IPS-20b (cell line): ENCODE results near the gene NSG1.
A peak's percentile ranks its signal among the peaks of the same experiment; 100 is the strongest.

Experiments
- H3K27ac ChIP-seq: one replicate; pipeline ENCODE4 v1.5.1; 2013; ENCODE audit warnings: low read length
- H3K27me3 ChIP-seq: 2 replicates; pipeline ENCODE4 v1.6.1; 2013; ENCODE audit warnings: mild to moderate bottlenecking, low read length, inconsistent platforms; ENCODE audit not compliant: insufficient read depth
- H3K36me3 ChIP-seq: 2 replicates; pipeline ENCODE4 v1.6.1; 2013; ENCODE audit warnings: low read depth, mild to moderate bottlenecking, inconsistent platforms, low read length, moderate library complexity; ENCODE audit not compliant: insufficient read depth
- H3K4me1 ChIP-seq: 2 replicates; pipeline ENCODE4 v1.6.1; 2013; ENCODE audit warnings: mild to moderate bottlenecking, control low read depth, inconsistent platforms, low read length, moderate library complexity; ENCODE audit not compliant: insufficient read depth
- H3K4me3 ChIP-seq: 2 replicates; pipeline ENCODE4 v1.5.1; 2013; ENCODE audit warnings: mild to moderate bottlenecking, low read length, inconsistent platforms
- H3K9ac ChIP-seq: 2 replicates; pipeline ENCODE4 v1.6.1; 2013; ENCODE audit warnings: low read depth, mild to moderate bottlenecking, inconsistent platforms, low read length, moderate library complexity
- H3K9me3 ChIP-seq: 2 replicates; pipeline ENCODE4 v1.6.1; 2013; ENCODE audit warnings: mild to moderate bottlenecking, low read depth, low read length, inconsistent platforms; ENCODE audit not compliant: insufficient read depth

Gene NSG1

DNA sequence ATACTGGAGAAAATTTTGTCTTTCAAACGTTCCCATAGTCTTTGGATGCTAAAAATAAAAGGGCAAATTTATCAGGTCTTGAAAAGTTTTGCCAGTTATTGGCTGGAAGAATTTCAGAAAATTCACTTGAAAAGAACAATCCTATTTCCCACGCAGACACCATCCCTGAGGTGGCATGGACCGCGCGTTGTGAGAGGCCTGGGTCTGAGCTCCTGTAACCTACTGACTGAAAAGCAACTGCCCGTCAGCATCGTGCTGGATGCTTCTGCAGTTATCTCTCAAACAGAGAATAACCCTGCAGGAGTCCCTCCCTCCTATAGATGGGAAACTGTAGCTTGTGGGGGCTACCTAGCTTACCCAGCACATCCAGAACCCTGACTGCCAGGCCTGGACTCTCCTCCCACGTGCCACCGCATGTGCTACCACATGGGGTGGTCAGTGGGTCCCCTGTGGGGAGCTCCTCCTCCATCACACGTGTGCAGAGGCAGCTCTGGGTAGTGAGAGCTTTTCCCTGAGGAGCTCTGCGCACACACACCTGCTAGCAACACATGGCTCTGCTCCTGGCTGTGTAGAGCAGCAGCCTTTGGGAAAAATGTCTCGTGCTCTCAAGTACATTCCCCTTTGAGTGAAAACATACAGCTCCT is 36.1 kb downstream of the NSG1 start:
- H3K27ac ChIP-seq, result no peak overlapping the region
- H3K36me3 ChIP-seq, result peaks cover 32% of the 10 kb centered on the region
- H3K9me3 ChIP-seq, result no peaks in the 10 kb centered on the region
- no peak overlapping the region for H3K4me3 ChIP-seq
- H3K9ac ChIP-seq, result no peak overlapping the region
- peaks cover 36% of the 10 kb centered on the region for H3K4me1 ChIP-seq
- no peaks in the 10 kb centered on the region for H3K27me3 ChIP-seq

DNA sequence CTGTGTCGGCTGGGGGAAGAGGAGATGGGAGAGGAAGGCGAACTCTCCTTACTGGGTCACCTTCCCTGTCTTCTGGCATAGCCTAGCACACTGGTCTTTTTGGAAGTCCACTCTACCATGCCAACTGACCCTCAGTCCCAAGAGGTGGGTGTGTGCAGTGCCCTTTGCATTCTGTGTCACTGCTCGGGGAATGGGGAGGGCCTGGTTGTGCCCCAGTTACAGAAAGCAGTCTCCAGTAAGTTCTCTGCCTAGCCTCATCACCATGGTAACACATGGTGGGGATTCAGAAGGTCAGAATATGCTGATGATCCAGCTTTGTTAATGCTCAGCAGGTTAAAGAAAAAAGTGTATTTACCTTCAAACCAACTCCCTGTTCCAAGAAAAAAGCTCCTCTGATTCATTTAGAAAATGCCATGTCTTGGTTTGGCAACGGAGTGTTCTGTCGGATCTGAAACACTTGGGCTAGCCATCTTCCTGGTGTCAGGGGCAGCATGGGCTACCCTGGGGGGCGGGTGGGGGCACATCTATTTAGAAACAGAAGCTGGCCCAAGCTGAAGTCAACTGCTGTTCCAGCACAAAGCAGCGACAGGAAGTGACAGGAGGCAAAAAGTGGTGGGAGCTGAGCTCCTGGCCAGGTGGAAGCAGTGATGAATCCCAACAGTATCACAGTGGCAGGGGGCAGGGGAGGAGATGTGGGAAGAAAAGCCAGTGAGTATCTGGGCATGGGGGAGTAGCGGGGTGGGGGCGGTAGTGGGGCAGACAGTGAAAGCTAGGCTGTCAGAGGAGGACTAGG is 37.0 kb downstream of the NSG1 start:
- Histone ChIP-seq H3K4me1 (peaks cover 40% of the 10 kb centered on the region), H3K4me3 (peak overlapping the region; percentile 13; the same call in 1 of the 2 replicates), H3K27me3 (no peaks in the 10 kb centered on the region), H3K9ac (no peak overlapping the region), H3K27ac (no peak overlapping the region), H3K9me3 (no peaks in the 10 kb centered on the region), H3K36me3 (peaks cover 23% of the 10 kb centered on the region)

DNA sequence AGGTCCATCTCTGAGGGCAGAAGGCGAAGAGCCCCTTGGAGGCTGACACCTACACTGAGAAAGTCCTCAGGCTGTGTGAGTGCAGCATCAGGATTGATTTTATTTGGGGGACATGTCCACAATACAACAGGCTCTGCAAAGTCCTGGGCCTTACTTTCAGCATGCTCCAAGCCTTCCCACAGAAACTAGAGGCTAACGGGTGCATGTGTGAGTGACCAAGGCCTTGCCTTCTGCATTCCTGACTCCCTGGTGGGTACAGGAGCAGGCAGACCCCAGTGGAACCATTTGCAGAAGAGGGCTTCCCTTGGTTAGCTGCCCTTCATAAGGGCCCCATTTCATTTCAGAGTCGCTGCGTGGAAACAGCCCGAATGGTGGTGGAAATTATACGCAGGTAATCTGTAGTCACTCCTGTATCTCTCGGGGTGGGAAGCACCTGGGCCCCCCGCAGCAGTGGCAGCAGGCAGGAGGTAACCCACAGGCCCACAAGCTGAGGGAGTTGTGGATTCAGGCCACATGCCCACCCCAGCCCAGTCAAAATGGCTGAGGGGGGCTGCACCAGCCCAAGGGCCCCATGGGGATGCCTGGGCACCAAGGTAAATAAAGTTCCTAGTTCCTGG is 37.7 kb downstream of the NSG1 start:
- peaks cover 16% of the 10 kb centered on the region for H3K36me3 ChIP-seq
- no peak overlapping the region for H3K27ac ChIP-seq
- H3K27me3 ChIP-seq, result peaks cover 2% of the 10 kb centered on the region; the same call in 1 of the 2 replicates
- H3K4me3 ChIP-seq, result no peak overlapping the region
- no peaks in the 10 kb centered on the region for H3K9me3 ChIP-seq
- peaks cover 40% of the 10 kb centered on the region for H3K4me1 ChIP-seq
- no peak overlapping the region for H3K9ac ChIP-seq

DNA sequence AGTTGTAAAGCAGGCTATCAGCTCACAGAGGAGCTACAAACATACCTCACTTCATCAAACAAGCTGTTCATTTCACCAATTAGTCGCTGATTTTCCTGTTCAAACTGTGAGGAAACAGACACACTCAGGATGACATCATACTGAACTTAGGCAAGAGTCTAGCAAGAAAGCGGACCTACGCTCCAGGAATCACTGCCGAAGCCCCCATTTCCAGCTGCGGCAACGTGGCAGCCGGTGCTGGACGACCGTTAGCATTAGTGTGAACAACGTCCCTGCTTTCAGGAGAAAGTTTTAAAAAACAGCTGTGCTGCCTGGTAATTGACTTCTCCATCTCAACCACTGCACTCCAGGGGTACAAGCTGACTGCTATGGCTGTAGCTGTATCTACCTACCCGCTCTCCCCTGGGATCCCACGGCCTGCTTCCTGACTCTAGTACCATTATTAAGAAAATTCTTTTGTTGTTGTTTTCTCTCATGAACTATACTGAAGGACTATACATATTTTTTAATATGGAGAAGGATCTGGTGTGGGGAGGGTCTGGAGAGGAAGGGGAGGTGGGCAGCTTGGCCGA is 38.3 kb downstream of the NSG1 start:
- no peak overlapping the region for H3K9ac ChIP-seq
- peaks cover 10% of the 10 kb centered on the region for H3K36me3 ChIP-seq
- peaks cover 5% of the 10 kb centered on the region; the same call in 1 of the 2 replicates for H3K27me3 ChIP-seq
- H3K4me3 ChIP-seq, result no peak overlapping the region
- H3K9me3 ChIP-seq, result no peaks in the 10 kb centered on the region
- peaks cover 40% of the 10 kb centered on the region for H3K4me1 ChIP-seq
- no peak overlapping the region for H3K27ac ChIP-seq

DNA sequence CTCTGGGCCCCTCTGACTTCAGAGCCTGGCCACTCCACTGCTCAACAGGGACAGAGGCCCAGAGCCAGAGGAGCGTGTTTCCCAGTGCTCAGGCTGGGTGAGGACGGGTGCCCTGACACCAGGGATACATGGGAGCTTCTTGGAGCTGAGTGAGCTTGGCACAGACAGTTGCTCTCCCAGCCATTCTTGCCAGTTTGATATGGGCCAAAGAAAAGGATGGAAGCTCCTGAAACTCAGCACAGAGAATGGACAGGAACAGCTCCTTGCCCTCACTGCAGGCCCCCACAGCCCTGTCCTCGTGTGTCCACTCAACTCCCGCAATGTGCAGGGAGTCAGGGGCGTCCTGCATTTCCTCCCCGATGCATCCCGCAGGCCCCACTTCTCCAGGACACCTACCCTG is 38.8 kb downstream of the NSG1 start:
- Histone ChIP-seq H3K4me3 (no peak overlapping the region), H3K27me3 (peaks cover 5% of the 10 kb centered on the region; the same call in 1 of the 2 replicates), H3K4me1 (peaks cover 42% of the 10 kb centered on the region), H3K9ac (no peak overlapping the region), H3K36me3 (peaks cover 5% of the 10 kb centered on the region), H3K9me3 (no peaks in the 10 kb centered on the region), H3K27ac (no peak overlapping the region)

DNA sequence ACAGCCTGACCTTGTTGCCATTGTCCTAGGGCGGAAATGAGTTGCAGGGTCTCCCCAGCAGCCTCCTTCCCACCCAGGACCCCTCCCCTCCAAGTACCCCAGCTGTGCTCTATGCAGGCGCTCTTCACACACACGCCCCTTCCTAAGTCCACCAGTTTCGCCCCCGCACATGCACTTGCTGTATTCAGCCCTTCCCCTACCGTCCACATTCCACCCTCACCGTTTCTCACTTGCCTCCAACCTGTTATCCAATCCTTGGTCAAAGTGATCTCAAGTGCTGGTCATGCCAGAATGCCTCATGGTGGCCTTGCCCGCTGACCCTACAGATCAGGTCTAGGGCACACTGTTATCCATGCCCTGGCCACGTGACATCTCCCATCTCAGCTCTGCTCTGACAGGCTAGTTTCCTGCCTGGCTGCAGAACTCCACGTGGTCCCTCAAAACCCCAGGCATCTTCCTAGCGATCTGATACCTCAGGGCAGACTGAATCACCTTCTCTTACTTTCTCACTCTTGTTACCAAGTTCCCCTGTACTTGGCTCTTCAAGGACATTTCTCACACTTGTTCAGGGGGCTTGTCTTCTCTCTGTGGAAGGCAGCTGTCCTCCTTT is 39.7 kb downstream of the NSG1 start:
- H3K27ac ChIP-seq, result no peak overlapping the region
- no peak overlapping the region for H3K9ac ChIP-seq
- H3K9me3 ChIP-seq, result no peaks in the 10 kb centered on the region
- peaks cover 5% of the 10 kb centered on the region; the same call in 1 of the 2 replicates for H3K27me3 ChIP-seq
- no peaks in the 10 kb centered on the region for H3K36me3 ChIP-seq
- H3K4me1 ChIP-seq, result peaks cover 43% of the 10 kb centered on the region
- H3K4me3 ChIP-seq, result peak overlapping the region; percentile 6; the same call in 1 of the 2 replicates

DNA sequence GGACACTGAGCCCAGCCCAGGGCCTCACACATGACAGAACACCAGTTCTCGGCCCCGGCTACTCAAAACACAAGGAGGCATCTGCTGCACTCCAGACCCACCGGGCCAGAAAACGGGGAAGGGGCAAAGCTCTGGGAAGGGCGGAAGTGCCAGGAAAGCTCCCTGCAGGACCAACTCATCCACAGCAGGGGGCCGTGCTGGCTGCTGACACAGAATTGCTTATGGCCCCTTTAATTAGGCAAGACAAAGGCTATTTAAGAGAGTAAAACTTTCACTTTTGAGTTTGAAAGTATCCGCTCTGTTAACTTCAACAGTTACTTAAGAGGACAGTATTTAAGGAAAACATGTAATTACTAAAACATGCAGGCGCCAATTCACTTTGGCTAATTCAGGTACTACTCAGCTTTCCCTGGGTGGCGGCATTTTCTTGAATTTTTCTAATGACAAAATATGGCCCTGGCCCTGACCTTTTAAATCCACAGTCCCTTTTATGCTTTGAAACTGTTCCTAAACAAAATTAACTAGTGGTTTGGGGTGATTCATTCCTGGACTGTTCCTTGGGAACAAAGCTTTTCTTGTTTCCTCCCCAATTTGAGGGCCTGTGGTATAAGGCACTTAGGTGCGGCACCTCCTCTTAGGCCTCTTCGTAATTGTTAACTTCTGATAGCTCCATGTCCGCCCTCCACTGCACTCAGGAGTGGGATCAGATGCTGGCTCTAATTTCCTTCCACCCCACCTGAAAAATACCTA is 40.4 kb downstream of the NSG1 start:
- H3K27ac ChIP-seq, result no peak overlapping the region
- H3K9ac ChIP-seq, result no peak overlapping the region
- H3K27me3 ChIP-seq, result peaks cover 5% of the 10 kb centered on the region; the same call in 1 of the 2 replicates
- no peaks in the 10 kb centered on the region for H3K36me3 ChIP-seq
- H3K4me1 ChIP-seq, result peaks cover 43% of the 10 kb centered on the region
- peak overlapping the region; percentile 7; the same call in 1 of the 2 replicates for H3K4me3 ChIP-seq
- H3K9me3 ChIP-seq, result no peaks in the 10 kb centered on the region

DNA sequence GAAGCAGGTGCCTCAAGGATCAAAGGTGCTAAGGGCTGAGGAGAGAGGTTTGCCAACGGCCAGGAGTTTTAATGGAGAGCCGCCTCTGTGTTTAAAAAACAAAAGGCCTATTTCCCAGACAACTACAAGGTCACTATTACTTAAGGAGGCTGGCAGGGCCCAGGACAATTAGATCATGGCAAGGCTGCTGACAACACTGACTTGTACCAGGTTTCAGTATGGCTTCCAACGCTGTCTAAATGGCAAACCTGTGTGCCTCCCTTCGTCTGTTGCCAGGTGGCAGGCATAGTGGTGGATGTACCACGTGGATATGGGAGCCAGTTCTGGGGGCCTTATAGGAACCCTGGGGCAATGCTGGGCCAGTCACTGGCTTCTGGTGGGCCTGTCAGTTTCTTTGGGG is 41.0 kb downstream of the NSG1 start:
- Histone ChIP-seq H3K9ac (no peak overlapping the region), H3K27ac (no peak overlapping the region), H3K27me3 (peaks cover 5% of the 10 kb centered on the region; the same call in 1 of the 2 replicates), H3K4me1 (peaks cover 43% of the 10 kb centered on the region), H3K9me3 (no peaks in the 10 kb centered on the region), H3K4me3 (no peak overlapping the region), H3K36me3 (no peaks in the 10 kb centered on the region)

DNA sequence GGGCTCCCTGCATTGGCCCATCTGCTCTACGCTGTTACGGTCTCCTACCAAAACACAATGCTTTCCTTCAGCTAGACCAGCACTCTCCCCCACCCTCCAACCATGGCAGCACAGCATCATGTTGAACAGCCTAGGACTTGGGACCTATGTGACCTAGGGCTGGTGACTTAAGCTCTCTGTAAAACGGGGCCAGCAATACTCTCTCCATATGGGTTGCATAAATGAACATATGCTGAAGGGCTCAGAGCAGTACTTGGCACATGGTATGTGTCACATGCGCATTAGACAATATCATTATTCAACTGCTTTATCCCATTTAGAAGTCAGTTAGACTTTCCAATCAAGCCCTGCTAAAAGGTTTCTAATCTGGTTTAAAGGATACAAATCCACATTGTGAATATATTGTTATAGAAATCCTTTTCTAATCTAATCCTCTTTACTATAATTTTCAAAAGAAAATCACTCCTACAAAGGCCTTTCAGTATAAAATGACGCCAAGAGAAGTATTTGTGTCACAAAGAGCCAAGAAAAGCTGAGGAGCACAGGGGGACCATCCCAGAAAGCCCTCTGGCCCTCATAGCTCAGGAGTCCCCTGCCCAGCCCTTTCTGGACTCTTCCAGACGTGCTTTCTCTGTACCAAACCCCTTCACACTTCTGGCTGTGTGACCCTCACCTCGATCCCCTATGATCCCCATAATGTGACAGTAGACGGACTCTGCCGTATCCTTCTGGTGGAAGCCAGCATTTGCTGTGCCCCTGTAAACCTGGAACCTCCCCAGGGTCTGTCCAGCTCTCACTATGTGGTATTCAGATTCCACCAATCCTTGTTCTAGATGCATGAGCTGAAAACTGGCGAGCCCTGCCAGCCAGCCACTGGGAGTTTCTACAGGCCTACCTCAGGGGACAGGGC is 42.3 kb downstream of the NSG1 start:
- no peaks in the 10 kb centered on the region for H3K36me3 ChIP-seq
- H3K27ac ChIP-seq, result no peak overlapping the region
- H3K4me3 ChIP-seq, result no peak overlapping the region
- no peak overlapping the region for H3K9ac ChIP-seq
- H3K9me3 ChIP-seq, result no peaks in the 10 kb centered on the region
- H3K27me3 ChIP-seq, result peaks cover 5% of the 10 kb centered on the region; the same call in 1 of the 2 replicates
- peaks cover 31% of the 10 kb centered on the region for H3K4me1 ChIP-seq

DNA sequence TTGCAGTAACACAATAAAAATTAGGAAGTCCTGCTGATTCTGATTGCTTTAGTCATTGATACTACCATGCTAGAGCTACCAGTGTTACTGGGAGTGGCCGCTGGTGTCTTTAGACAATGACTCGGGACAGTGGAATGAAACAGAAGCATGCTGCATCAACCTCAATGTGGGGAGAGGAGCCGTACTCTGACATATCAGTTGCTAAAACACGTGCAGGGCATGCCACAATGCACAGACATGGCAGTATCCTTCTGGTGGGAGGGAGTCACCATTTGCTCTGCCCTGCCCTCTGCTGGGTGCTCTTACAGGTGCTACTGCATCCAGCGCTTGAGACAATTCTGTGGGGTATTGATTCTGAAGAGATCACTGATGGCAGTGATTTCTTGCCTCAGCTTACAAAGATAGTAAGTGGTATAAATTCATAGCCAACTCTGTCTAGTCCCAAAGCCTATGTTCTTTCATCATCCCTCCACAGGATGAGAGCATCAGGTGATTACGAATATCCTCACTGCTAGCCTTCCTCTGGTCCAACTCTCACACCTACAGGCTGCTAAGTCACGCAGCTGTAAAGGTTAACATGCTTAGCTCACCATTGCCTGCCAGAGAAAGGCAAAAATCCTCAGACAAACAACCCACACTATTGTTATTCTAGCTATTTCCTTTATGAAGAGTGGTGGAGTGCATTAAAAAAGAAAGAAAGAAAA is 43.7 kb downstream of the NSG1 start:
- Histone ChIP-seq H3K27ac (no peak overlapping the region), H3K9ac (no peak overlapping the region), H3K27me3 (peaks cover 5% of the 10 kb centered on the region; the same call in 1 of the 2 replicates), H3K9me3 (no peaks in the 10 kb centered on the region), H3K4me1 (peaks cover 19% of the 10 kb centered on the region), H3K36me3 (no peaks in the 10 kb centered on the region), H3K4me3 (no peak overlapping the region)
